NCI-H510A treated with DMSO at 0.1 percent for 48 hours (cell line): ENCODE measurements around the gene CUTC.
A peak's percentile ranks its signal among the peaks of the same experiment; 100 is the strongest.
"Not testable (repeated sequence)": the region's sequence is repeated elsewhere in the genome, so short reads cannot be mapped to it uniquely, and the experiment has no call there.

ENCODE experiments used
- DNase-seq: peaks from one replicate; lab custom pipeline; 2025; lab: John Stamatoyannopoulos, UW

CUTC gene

GRCh38 chr10:99732033-99732842 lies at the start of gene CUTC, which contains the start of gene COX15:
CUTC (plus strand) TSS chr10:99732234; CDS start chr10:99732349, 115 bp downstream.
COX15 (minus strand) TSS chr10:99732127; CDS start chr10:99732049, 78 bp downstream.
- DNase-seq, result peak; percentile 98

GRCh38 chr10:99682752-99683151 lies 49.3 kb upstream of the CUTC start:
- DNase-seq, result no peak

- no peak for DNase-seq
These were observed 46.5 kb upstream of the CUTC start for GRCh38 chr10:99685597-99685967.

- DNase-seq, result no peak
These were observed 42.6 kb upstream of the CUTC start for GRCh38 chr10:99689461-99689860.

GRCh38 chr10:99693933-99694583 lies 38.0 kb upstream of the CUTC start:
- no peak for DNase-seq

GRCh38 chr10:99695761-99696160 lies 36.3 kb upstream of the CUTC start:
- DNase-seq, result no peak

- DNase-seq, result no peak
These were observed 33.4 kb upstream of the CUTC start for GRCh38 chr10:99698504-99699080.

- DNase-seq, result no peak
These were observed 31.4 kb upstream of the CUTC start for GRCh38 chr10:99700649-99701048.

- no peak for DNase-seq
These were observed 23.5 kb upstream of the CUTC start for GRCh38 chr10:99708428-99709012.

- DNase-seq, result peak; percentile 68
These were observed 22.4 kb upstream of the CUTC start for GRCh38 chr10:99709480-99710229.

- DNase-seq, result peak; percentile 72
These were observed 20.8 kb upstream of the CUTC start for GRCh38 chr10:99711129-99711719.

- DNase-seq, result no peak
These were observed 17.6 kb upstream of the CUTC start for GRCh38 chr10:99714446-99714845.

- no peak for DNase-seq
These were observed 11.6 kb upstream of the CUTC start for GRCh38 chr10:99720387-99720786.

- DNase-seq, result no peak
These were observed 2.0 kb upstream of the CUTC start for GRCh38 chr10:99730026-99730425.

GRCh38 chr10:99731306-99732032 lies 565 bp upstream of the CUTC start:
- DNase-seq, result no peak

- DNase-seq, result peak; percentile 55
These were observed 1.3 kb downstream of the CUTC start for GRCh38 chr10:99733366-99733765.

- not testable (repeated sequence) for DNase-seq
These were observed 2.1 kb downstream of the CUTC start for GRCh38 chr10:99734111-99734510.

- no peak for DNase-seq
These were observed 8.2 kb downstream of the CUTC start for GRCh38 chr10:99740260-99740659.

GRCh38 chr10:99740933-99741559 lies 9.0 kb downstream of the CUTC start:
- DNase-seq, result no peak

GRCh38 chr10:99742254-99742653 lies 10.2 kb downstream of the CUTC start:
- DNase-seq, result no peak
